GM12878 (cell line): Measurements from ENCODE around the gene BHLHE41. TPM values are rescaled to one million over a fixed set of nuclear protein-coding genes. Genes with fewer than 3 reads are reported as not detected.

Experiments used
- ATAC-seq: fragments of 200-7000 bp; cut with Tn5 transposase; 3 replicates; pipeline ENCODE4 v1.9.1; 2020; ENCODE audit warnings: mild to moderate bottlenecking, moderate library complexity
- BruUV-seq: library from RNA; stranded (reverse); fragments of 400-500 nt; replicated peaks from 2 replicates; lab custom pipeline; 2021; lab: Mats Ljungman, UMichigan
- CTCF ChIA-PET: fragments of 300-600 bp; sonication (Branson Sonifier 250); formaldehyde crosslinking; extraction: SDS; loops from one replicate; lab custom pipeline; 2021; ENCODE audit warnings: inconsistent platforms; lab: Yijun Ruan, JAX
- POLR2A ChIA-PET: fragments of 350-600 bp; formaldehyde crosslinking; extraction: SDS; loops from one replicate; lab custom pipeline; 2021; ENCODE audit warnings: inconsistent platforms; lab: Charles Lee
- RAD21 ChIA-PET: fragments of 300-600 bp; sonication (Branson Sonifier 250); formaldehyde crosslinking; loops from one replicate; lab custom pipeline; 2023; ENCODE audit warnings: antibody characterized with exemption; ENCODE audit not compliant: unreplicated experiment; lab: Charles Lee
- SMC1A ChIA-PET: fragments of 300-600 bp; sonication (Branson Sonifier 250); formaldehyde crosslinking; loops from one replicate; lab custom pipeline; 2023; ENCODE audit not compliant: unreplicated experiment, uncharacterized antibody; lab: Charles Lee
- DNase-seq: peaks from one replicate; pipeline ENCODE4 v3.0.0-alpha.2; 2011; ENCODE audit warnings: low read depth, low spot score
- FAIRE-seq: peaks from 3 replicates; lab custom pipeline; 2011; peaks lifted over from hg19 to GRCh38; lab: Jason Lieb, UNC
- H2AFZ ChIP-seq: 2 replicates; pipeline ENCODE4 v1.6.0; 2011; ENCODE audit warnings: low read depth, low read length, control low read depth; ENCODE audit not compliant: control insufficient read depth
- H3K27ac ChIP-seq: 2 replicates; pipeline ENCODE4 v1.5.1; 2011; ENCODE audit warnings: control low read depth; ENCODE audit not compliant: control insufficient read depth, insufficient read depth
- H3K27me3 ChIP-seq, 2 experiments: replicated peaks in 1 of 2; 2 replicates each; pipeline versions ENCODE4 v1.6.0 to v1.6.1; 2011; ENCODE audit warnings: low read length in 1 of 2; ENCODE audit not compliant: control insufficient read depth in 2 of 2, insufficient read depth in 2 of 2
- H3K36me3 ChIP-seq, 2 experiments: 2 replicates each; pipeline ENCODE4 v1.5.1; 2011; ENCODE audit warnings: low read length in 1 of 2; ENCODE audit not compliant: control insufficient read depth in 2 of 2, insufficient read depth in 2 of 2
- H3K4me1 ChIP-seq: 2 replicates; pipeline ENCODE4 v1.6.1; 2011; ENCODE audit warnings: mild to moderate bottlenecking, low read length, moderate library complexity, mixed read lengths; ENCODE audit not compliant: control insufficient read depth, insufficient read depth
- H3K4me2 ChIP-seq: 2 replicates; pipeline ENCODE4 v1.6.0; 2011; ENCODE audit warnings: control low read depth; ENCODE audit not compliant: control insufficient read depth, insufficient read depth
- H3K4me3 ChIP-seq: fragments of 200-600 bp; sonication (generic); 2 replicates; pipeline ENCODE4 v1.5.1; 2016
- H3K79me2 ChIP-seq: 2 replicates; pipeline ENCODE4 v1.6.0; 2011; ENCODE audit warnings: low read length; ENCODE audit not compliant: control insufficient read depth, insufficient read depth
- H3K9ac ChIP-seq: 2 replicates; pipeline ENCODE4 v1.8.0; 2011; ENCODE audit warnings: low read length, control low read depth, mixed read lengths; ENCODE audit not compliant: control insufficient read depth, insufficient read depth
- H3K9me3 ChIP-seq: replicated peaks from 3 replicates; pipeline ENCODE4 v1.5.1; 2011; ENCODE audit warnings: mild to moderate bottlenecking, low read length; ENCODE audit not compliant: control insufficient read depth, insufficient read depth
- H4K20me1 ChIP-seq: 2 replicates; pipeline ENCODE4 v1.6.0; 2011; ENCODE audit not compliant: control insufficient read depth, insufficient read depth
- HDAC6 ChIP-seq: fragments of 200-600 bp; sonication (generic); IDR thresholded peaks from one replicate; pipeline ENCODE4 v1.8.0; 2017; ENCODE audit warnings: antibody characterized with exemption; ENCODE audit not compliant: unreplicated experiment
- NFXL1 ChIP-seq: fragments of 450-650 bp; IDR thresholded peaks from 2 replicates; pipeline ENCODE4 v1.6.1; 2017; ENCODE audit warnings: antibody characterized with exemption, mild to moderate bottlenecking, borderline replicate concordance
- PAX5 ChIP-seq: IDR thresholded peaks from 2 replicates; pipeline ENCODE4 v1.6.1; 2011; ENCODE audit warnings: low read depth, low read length, borderline replicate concordance
- RCOR1 ChIP-seq: conservative IDR thresholded peaks from 2 replicates; pipeline ENCODE4 v1.6.1; 2012; ENCODE audit warnings: low read depth, low read length, improper control_type of control experiment
- SUZ12 ChIP-seq: fragments of 200-600 bp; sonication (generic); IDR thresholded peaks from one replicate; pipeline ENCODE4 v1.6.1; 2018; ENCODE audit warnings: antibody characterized with exemption, mild to moderate bottlenecking; ENCODE audit not compliant: unreplicated experiment
- TAF1 ChIP-seq: IDR thresholded peaks from 2 replicates; pipeline ENCODE4 v1.6.1; 2011; ENCODE audit warnings: mild to moderate bottlenecking, low read depth, low read length, borderline replicate concordance
- ZNF217 ChIP-seq: fragments of 450-650 bp; IDR thresholded peaks from 2 replicates; pipeline ENCODE4 v1.6.1; 2017; ENCODE audit warnings: antibody characterized with exemption, mild to moderate bottlenecking
- WGBS: methylation state at CpG from one replicate; pipeline ENCODE4 v1.1.6; 2016; ENCODE audit warnings: low lambda C conversion rate; ENCODE audit not compliant: insufficient replicate concordance, insufficient coverage; ENCODE audit errors: missing lambda C conversion rate; 5-methylcytosine and 5-hydroxymethylcytosine counted together
- in situ Hi-C: fragments of 300-500 bp; cut with MboI; formaldehyde crosslinking; loops from 9 replicates; pipeline ENCODE4 v1.14.3; 2018; ENCODE audit warnings: mixed read lengths
- intact Hi-C: fragments of 100-400 bp; cut with micrococcal nuclease; formaldehyde crosslinking; loops from one replicate; pipeline ENCODE4 v1.14.2; 2022; ENCODE audit not compliant: unreplicated experiment
- polyA plus RNA-seq, 11 experiments: library from polyadenylated mRNA; depleted of rRNA in 4 of 11; unstranded in 6 of 11; stranded (reverse) in 5 of 11; fragments of >200 nt; fragmentation: Nextera tagmentation in 4 of 11; fragmentation: Illumina TruSeq in 1 of 11; extraction: Ambion mirVana in 4 of 11; extraction: Trizol in 1 of 11; gene quantifications; 1 replicate in 1 of 11; 2 replicates in 10 of 11; pipeline versions ENCODE4 v1.2.1 to v1.2.3, GENCODE V29; 2011 to 2016; ENCODE audit warnings: inconsistent platforms in 2 of 11, missing spikeins in 2 of 11, low read depth in 1 of 11
- total RNA-seq, 4 experiments: library from RNA; depleted of rRNA in 3 of 4; stranded (reverse); fragments of >200 nt in 3 of 4; fragmentation: Illumina TruSeq in 1 of 4; extraction: Trizol in 1 of 4; gene quantifications; 2 replicates each; pipeline versions ENCODE4 v1.2.1 to v1.2.3, GENCODE V29; 2013 to 2021

Gene BHLHE41
- total and polyA plus RNA-seq, 10 of the 15 experiments (the other 5 are each of a cell fraction or from before 2014, with no cell fraction given) = 0.02 to 1.5 (median 0.07) TPM; not detected in 3

DNA sequence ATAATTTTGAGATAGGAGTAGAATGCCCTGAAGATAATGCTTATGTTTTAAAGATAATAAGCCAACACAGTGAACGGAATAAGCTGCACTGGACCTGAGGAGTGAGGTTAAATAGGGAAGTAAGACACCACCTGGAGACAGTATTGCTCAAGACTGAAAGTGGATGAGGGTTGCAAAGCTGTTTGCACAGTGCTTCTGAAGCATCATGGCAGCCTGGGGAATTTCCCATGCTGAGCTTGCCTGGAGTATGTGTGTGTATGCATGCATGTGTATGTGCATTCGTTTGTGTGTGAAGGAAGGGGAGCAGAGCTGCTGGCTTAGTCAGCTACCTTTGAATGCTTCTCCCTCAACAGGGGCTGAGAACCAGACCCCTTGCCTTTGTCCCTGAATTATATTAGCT lies 35.8 kb downstream of the BHLHE41 start (continued):
- peak; percentile 12; the same call in 1 of the 2 replicates for TF ChIP-seq PAX5

DNA sequence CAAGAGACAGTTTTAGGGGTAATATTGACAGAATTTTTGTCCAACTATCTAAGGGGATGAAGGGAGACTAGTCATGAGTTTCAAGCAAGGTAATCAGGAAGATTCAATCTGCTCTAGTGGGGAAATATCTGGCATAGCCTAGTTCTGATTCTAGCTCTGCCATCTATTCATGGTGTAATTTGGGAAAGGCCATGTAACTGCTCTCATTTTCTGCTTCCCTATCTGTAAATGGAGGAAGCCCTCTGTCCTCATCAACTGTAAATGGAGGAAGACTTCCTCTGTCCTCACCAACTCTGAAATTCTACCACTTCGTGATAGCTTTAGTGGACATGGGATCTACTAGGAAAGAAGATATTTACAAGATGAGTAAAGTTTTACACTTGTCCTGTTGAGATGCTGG lies 37.9 kb downstream of the BHLHE41 start:
- H3K27me3 ChIP-seq = no peaks in the 10 kb centered on the region
- in situ Hi-C loops (no loop called here), intact Hi-C loops (no loop called here)
- ChIA-PET SMC1A (no interaction called here), CTCF (interaction anchor here (0.7 kb wide), 1 partner anchor 162 kb away, joined by 3 read pairs; no protein-coding TSS in a partner anchor), RAD21 (interaction anchor here (1.2 kb wide), 1 partner anchor 9 kb away, joined by 3 read pairs; no protein-coding TSS in a partner anchor), POLR2A (no interaction called here)
- H3K36me3 ChIP-seq = no peaks in the 10 kb centered on the region
- no peak overlapping the region for H2AFZ ChIP-seq
- H3K9me3 ChIP-seq = no peaks in the 10 kb centered on the region; the same call in 2 of the 3 replicates
- H3K79me2 ChIP-seq = no peaks in the 10 kb centered on the region
- no peak overlapping the region for H3K9ac ChIP-seq
- WGBS = 100% methylated on average over 1 of the region's 1 CpG
- no peaks in the 10 kb centered on the region for H3K4me1 ChIP-seq
- DNase-seq (no peak), ATAC-seq (no peak), FAIRE-seq (no peak)
- H4K20me1 ChIP-seq = no peaks in the 10 kb centered on the region
- no peak overlapping the region for H3K27ac ChIP-seq
- no peak for TF ChIP-seq HDAC6
- no peak for TF ChIP-seq TAF1
- no peak for TF ChIP-seq RCOR1
- TF ChIP-seq ZNF217 = no peak
- TF ChIP-seq SUZ12 = no peak
- TF ChIP-seq NFXL1 = no peak
- BruUV-seq = no TSS peak
- no peak overlapping the region for H3K4me2 ChIP-seq
- no peak overlapping the region for H3K4me3 ChIP-seq
